Naive thymus-derived CD8-positive, alpha-beta T cell (primary cell): ENCODE results near the gene CAPSL. TPM values are rescaled to one million over a fixed set of nuclear protein-coding genes. Genes with fewer than 3 reads are reported as not detected.
A peak's percentile ranks its signal among the peaks of the same experiment; 100 is the strongest.

Experiments
- ATAC-seq, 2 donors: fragments of 150-1000 bp; cut with Tn5 transposase in 1 of 2; sonication (Bioruptor Pico), chemical (Tn5 transposase) in 1 of 2; 1 replicate in 1 of 2; 2 replicates in 1 of 2; pipeline ENCODE4 v1.10.0; 2021; ENCODE audit warnings: mild to moderate bottlenecking in 2 of 2, moderate library complexity in 2 of 2
- POLR2A ChIA-PET: fragments of 350-600 bp; sonication (Branson Sonifier 250); formaldehyde crosslinking; loops from one replicate; lab custom pipeline; 2021; ENCODE audit warnings: antibody characterized with exemption; lab: Charles Lee
- DNase-seq, 10 donors: peaks; one replicate each; pipeline versions ENCODE4 v3.0.0 to v3.0.0-alpha.2; 2020 to 2022
- H3K27ac Mint-ChIP-seq, 10 donors: one replicate each; pipeline ENCODE4 v1.8.0; 2020 to 2022; ENCODE audit warnings: mild to moderate bottlenecking in 10 of 10, mixed read lengths in 10 of 10, moderate library complexity in 4 of 10, inconsistent platforms in 1 of 10
- H3K27me3 Mint-ChIP-seq, 5 donors: one replicate each; pipeline ENCODE4 v1.8.0; 2021 to 2022; ENCODE audit warnings: mixed read lengths in 5 of 5
- H3K36me3 Mint-ChIP-seq, 3 donors: one replicate each; pipeline ENCODE4 v1.8.0; 2020 to 2022; ENCODE audit warnings: mixed read lengths in 3 of 3, mild to moderate bottlenecking in 2 of 3, inconsistent platforms in 1 of 3
- H3K4me1 Mint-ChIP-seq, 4 donors: one replicate each; pipeline ENCODE4 v1.8.0; 2021 to 2022; ENCODE audit warnings: mixed read lengths in 4 of 4
- H3K4me3 Mint-ChIP-seq, 10 donors: one replicate each; pipeline ENCODE4 v1.8.0; 2020 to 2022; ENCODE audit warnings: mild to moderate bottlenecking in 10 of 10, mixed read lengths in 10 of 10, moderate library complexity in 6 of 10, inconsistent platforms in 1 of 10
- H3K9me3 Mint-ChIP-seq, 9 donors: one replicate each; pipeline ENCODE4 v1.8.0; 2020 to 2022; ENCODE audit warnings: mixed read lengths in 9 of 9, mild to moderate bottlenecking in 3 of 9, inconsistent platforms in 1 of 9, moderate library complexity in 1 of 9
- polyA plus RNA-seq, 3 donors: library from polyadenylated mRNA; unstranded; fragments of 300-500 nt; fragmentation: Illumina TruSeq; gene quantifications; one replicate each; pipeline ENCODE4 v1.2.3, GENCODE V29; 2021
- total RNA-seq, 8 experiments: library from RNA in 2 of 8; stranded (reverse) in 2 of 8; gene quantifications; one replicate each; pipeline ENCODE4 v1.2.3 and lab custom pipeline; 2021 to 2026

Gene CAPSL
- total and polyA plus RNA-seq, 5 experiments from 2014 or later = not detected

DNA sequence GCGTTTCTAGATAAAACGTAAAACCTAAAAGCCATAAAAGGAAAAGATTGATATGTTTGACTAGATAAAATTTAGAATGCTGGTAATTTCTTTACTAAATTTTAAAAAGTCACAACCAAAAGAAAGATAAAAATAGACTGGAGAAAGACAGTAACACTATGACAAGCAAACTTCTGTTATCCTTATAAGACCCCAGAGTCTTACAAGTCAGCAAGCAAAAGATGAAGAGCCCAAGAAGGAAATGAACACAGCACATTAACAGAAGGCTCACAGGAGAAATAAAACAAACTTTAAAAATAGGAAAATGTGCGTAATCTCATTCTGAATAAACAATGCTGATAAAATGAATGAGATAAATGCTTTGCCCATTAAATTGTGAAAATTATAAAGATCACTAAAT, 52.0 kb downstream of the CAPSL start:
- DNase-seq (no peak), ATAC-seq (no peak)
- Mint-ChIP-seq H3K27ac (peak overlapping the region in 1 of 10 donors; percentile 53), H3K4me1 (peaks cover 21 to 36% (median 33%) of the 10 kb centered on the region in 4 donors), H3K9me3 (peaks cover 0 to 12% (median 0%) of the 10 kb centered on the region in 9 donors), H3K27me3 (no peaks in the 10 kb centered on the region), H3K36me3 (peaks cover 0 to 5% (median 0%) of the 10 kb centered on the region in 3 donors), H3K4me3 (no peak overlapping the region)
- POLR2A ChIA-PET = no interaction called here

DNA sequence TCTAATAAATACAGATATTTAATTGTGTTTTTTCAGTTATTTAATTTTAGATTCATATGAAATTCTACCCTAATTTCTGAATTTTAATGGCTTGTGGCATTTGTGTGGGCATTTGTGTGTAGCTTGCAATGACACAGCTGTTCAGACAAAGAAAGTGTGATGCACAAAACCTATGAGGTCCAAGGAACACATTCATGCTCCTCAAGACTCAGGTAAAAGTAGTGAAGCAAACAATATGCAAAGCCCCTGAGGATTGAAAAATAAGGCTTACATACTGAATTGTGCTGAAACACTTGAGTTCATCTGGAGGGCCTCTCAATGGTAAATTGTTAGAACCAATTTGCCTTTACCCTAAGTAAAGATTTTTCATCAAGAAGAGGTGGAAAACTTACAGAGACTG, 53.6 kb downstream of the CAPSL start:
- DNase-seq = no peak
- Mint-ChIP-seq H3K27ac (peak overlapping the region in 1 of 10 donors; percentile 78), H3K27me3 (no peaks in the 10 kb centered on the region), H3K4me3 (no peak overlapping the region), H3K9me3 (peaks cover 0 to 12% (median 0%) of the 10 kb centered on the region in 9 donors), H3K4me1 (peaks cover 27 to 50% (median 48%) of the 10 kb centered on the region in 4 donors), H3K36me3 (peaks cover 0 to 15% (median 8%) of the 10 kb centered on the region in 3 donors)
- POLR2A ChIA-PET = interaction anchor here (1.0 to 7.3 kb wide), 9 partner anchors 10 to 233 kb away, joined by 3 to 37 read pairs (median 4); partner anchors contain the start of gene IL7R
- no peak for ATAC-seq

DNA sequence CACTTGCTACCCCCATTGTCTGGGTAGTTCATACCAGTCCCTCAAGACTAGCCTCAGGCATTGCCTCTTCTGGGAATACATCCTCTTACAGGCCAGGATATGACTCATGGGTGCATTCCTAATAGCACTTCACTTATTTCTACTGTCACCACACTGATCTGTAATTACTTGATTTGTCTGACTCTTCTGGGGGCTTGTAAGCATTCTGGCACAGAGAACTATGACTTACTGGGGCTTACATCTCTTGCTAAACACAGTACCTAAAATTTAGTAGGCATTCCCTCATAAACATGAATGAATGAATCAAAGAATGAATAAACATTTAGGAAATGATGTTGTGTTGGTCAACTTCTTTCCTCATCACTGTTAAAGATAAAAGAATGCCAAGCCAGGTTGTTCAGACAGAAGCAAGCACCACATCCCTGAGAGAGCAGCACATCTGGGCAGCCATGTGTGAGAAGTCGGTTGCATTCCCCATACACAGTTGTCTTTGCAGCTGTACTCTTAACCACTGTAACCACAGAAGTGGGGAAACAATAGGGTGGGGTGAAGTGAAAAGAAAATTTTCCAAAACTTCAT, 54.1 kb downstream of the CAPSL start:
- ATAC-seq = peak; percentile 43 to 54
- peak overlapping the region; percentile 9 to 85 (median 58) for H3K27ac Mint-ChIP-seq
- peak overlapping the region in 7 of 10 donors; percentile 5 to 51 (median 21) for H3K4me3 Mint-ChIP-seq
- H3K9me3 Mint-ChIP-seq = peaks cover 0 to 12% (median 0%) of the 10 kb centered on the region in 9 donors
- POLR2A ChIA-PET = interaction anchor here (1.0 to 7.3 kb wide), 6 partner anchors 9 to 233 kb away, joined by 3 to 37 read pairs (median 4); no protein-coding TSS in a partner anchor
- peaks cover 30 to 55% (median 53%) of the 10 kb centered on the region in 4 donors for H3K4me1 Mint-ChIP-seq
- H3K27me3 Mint-ChIP-seq = no peaks in the 10 kb centered on the region
- peaks cover 0 to 20% (median 13%) of the 10 kb centered on the region in 3 donors for H3K36me3 Mint-ChIP-seq
- no peak for DNase-seq

DNA sequence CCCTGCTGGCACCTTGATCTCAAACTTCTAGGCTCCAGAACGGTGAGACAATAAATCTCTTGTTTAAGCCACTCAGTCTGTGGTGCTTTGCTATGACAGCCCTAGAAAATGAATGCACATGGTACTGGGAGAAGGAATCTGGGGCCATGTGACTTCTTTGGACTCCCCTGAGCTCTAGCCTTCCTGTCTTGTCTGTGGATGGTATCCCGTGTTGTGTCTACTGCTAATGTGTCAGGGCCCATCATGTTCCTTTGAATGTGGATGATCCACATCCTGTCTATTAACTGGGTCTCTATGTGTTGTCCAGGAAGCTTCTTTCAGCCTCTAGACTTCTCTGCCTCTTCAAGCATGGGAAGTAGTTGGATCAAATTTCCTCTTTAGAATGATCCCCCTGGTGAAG, 56.7 kb downstream of the CAPSL start:
- no peak for DNase-seq
- peaks cover 10 to 42% (median 38%) of the 10 kb centered on the region in 3 donors for H3K36me3 Mint-ChIP-seq
- H3K4me3 Mint-ChIP-seq = no peak overlapping the region

DNA sequence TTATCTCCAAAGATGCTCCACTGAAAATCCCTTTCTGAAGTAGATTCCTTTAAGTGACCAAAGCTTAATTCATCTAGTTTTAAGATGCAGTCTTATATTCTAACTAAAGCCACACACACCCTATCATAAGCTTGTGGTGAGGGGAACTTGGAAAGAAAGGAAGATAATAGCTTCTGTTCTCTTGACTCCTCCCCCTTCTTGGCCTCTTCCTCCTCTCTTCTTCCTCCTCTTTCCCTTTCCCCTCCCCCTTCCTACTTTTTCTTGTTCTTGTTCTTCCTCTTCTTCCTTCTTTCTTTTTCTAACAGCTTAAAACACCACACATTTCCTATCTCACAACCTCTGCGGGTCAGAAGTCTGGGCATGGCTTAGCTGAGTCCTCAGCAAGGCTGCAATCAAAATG, 58.3 kb downstream of the CAPSL start:
- H3K4me1 Mint-ChIP-seq = peaks cover 51 to 95% (median 91%) of the 10 kb centered on the region in 4 donors
- H3K27me3 Mint-ChIP-seq = no peaks in the 10 kb centered on the region
- peaks cover 20 to 58% (median 54%) of the 10 kb centered on the region in 3 donors for H3K36me3 Mint-ChIP-seq
- ATAC-seq (no peak), DNase-seq (no peak)
- POLR2A ChIA-PET = interaction anchor here (0.6 to 7.3 kb wide), 15 partner anchors 9 to 271 kb away, joined by 3 to 66 read pairs (median 5); partner anchors contain the start of gene IL7R
- H3K27ac Mint-ChIP-seq = peak overlapping the region in 8 of 10 donors; percentile 61 to 95 (median 76)
- H3K9me3 Mint-ChIP-seq = peaks cover 0 to 29% (median 2%) of the 10 kb centered on the region in 9 donors
- H3K4me3 Mint-ChIP-seq = peak overlapping the region in 5 of 10 donors; percentile 1 to 66 (median 48)

More for the DNA sequence above, 56.7 kb downstream of the CAPSL start:
- ATAC-seq = peak; percentile 8 to 22
- peak overlapping the region in 9 of 10 donors; percentile 1 to 88 (median 62) for H3K27ac Mint-ChIP-seq
- H3K9me3 Mint-ChIP-seq = peaks cover 0 to 22% (median 0%) of the 10 kb centered on the region in 9 donors
- POLR2A ChIA-PET = interaction anchor here (0.9 to 7.3 kb wide), 16 partner anchors 8 to 120 kb away, joined by 3 to 66 read pairs (median 6); partner anchors contain the start of gene IL7R
- H3K4me1 Mint-ChIP-seq = peaks cover 43 to 80% (median 77%) of the 10 kb centered on the region in 4 donors
- H3K27me3 Mint-ChIP-seq = no peaks in the 10 kb centered on the region

DNA sequence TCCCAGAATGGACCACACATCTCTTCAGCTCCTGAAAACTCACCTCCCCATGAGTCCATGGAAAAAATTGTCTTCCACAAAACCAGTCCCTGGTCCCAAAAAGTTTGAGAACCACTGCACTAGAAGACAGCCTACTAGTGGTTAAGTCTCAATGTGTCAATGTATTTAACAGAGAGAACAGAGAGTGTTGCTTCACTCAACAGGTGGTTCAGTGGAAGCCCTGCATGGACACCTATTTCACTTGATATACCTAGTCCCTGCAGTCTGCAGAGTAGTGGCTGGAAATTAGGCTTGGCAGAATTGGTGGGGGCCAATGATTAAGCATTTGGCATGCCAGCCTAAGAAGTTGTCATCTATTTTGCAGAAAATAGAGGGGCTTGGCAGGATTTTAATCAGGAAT, 58.8 kb downstream of the CAPSL start:
- ATAC-seq (no peak), DNase-seq (no peak)
- Mint-ChIP-seq H3K4me1 (peaks cover 52 to 97% (median 93%) of the 10 kb centered on the region in 4 donors), H3K9me3 (peaks cover 0 to 29% (median 2%) of the 10 kb centered on the region in 9 donors), H3K4me3 (peak overlapping the region in 4 of 10 donors; percentile 13 to 21 (median 16)), H3K36me3 (peaks cover 23 to 63% (median 59%) of the 10 kb centered on the region in 3 donors), H3K27ac (peak overlapping the region; percentile 16 to 95 (median 69)), H3K27me3 (no peaks in the 10 kb centered on the region)
- POLR2A ChIA-PET = interaction anchor here (0.8 to 7.3 kb wide), 13 partner anchors 9 to 229 kb away, joined by 3 to 66 read pairs (median 6); partner anchors contain the start of gene IL7R

DNA sequence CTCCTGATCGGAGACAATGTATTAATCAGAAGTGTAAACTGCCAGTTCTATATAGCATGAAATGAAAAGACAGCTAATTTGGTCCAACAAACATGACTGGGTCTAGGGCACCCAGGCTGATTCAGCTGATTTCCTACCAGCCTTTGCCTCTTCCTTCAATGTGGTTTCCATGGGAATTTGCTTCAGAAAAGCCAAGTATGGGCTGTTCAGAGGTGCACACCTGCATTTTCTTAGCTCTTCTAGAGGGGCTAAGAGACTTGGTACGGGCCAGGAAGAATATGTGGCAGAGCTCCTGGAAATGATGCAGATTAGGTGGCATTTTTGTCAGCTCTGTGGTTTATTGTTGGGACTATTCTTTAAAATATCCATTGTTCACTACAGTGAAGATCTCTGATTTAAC, 59.3 kb downstream of the CAPSL start:
- Mint-ChIP-seq H3K4me1 (peaks cover 52 to 97% (median 94%) of the 10 kb centered on the region in 4 donors), H3K9me3 (peaks cover 0 to 29% (median 2%) of the 10 kb centered on the region in 9 donors), H3K27me3 (no peaks in the 10 kb centered on the region), H3K4me3 (peak overlapping the region in 6 of 10 donors; percentile 8 to 59 (median 18)), H3K27ac (peak overlapping the region in 9 of 10 donors; percentile 62 to 95 (median 70)), H3K36me3 (peaks cover 29 to 69% (median 64%) of the 10 kb centered on the region in 3 donors)
- POLR2A ChIA-PET = interaction anchor here (0.7 to 7.3 kb wide), 10 partner anchors 9 to 130 kb away, joined by 3 to 66 read pairs (median 15); partner anchors contain the start of gene IL7R
- DNase-seq (no peak), ATAC-seq (no peak)

DNA sequence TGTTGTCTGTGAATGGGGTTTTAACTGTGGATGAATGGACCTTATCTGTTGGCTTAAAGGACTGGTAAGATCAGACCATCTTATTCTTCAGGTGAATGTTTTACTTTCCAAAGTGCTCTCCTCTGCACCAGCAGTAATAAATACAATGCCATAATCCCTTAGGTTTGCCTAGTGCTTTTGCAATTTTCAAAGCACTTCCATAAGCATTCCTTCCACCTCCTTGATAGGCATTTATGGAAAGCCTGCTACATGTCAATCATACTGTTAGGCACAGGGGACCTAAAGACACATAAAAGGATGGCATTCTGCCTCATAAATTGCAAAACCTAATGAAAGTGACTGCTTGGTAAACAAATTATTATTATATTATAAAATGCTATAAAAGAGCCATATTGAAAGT, 60.3 kb downstream of the CAPSL start:
- POLR2A ChIA-PET = interaction anchor here (1.0 to 7.3 kb wide), 8 partner anchors 8 to 99 kb away, joined by 3 to 66 read pairs (median 10); partner anchors contain the start of gene IL7R
- peak overlapping the region in 9 of 10 donors; percentile 0 to 78 (median 46) for H3K4me3 Mint-ChIP-seq
- H3K27me3 Mint-ChIP-seq = no peaks in the 10 kb centered on the region
- H3K9me3 Mint-ChIP-seq = peaks cover 0 to 29% (median 2%) of the 10 kb centered on the region in 9 donors
- H3K4me1 Mint-ChIP-seq = peaks cover 47 to 97% (median 94%) of the 10 kb centered on the region in 4 donors
- H3K27ac Mint-ChIP-seq = peak overlapping the region; percentile 82 to 97 (median 86)
- DNase-seq (no peak), ATAC-seq (no peak)
- H3K36me3 Mint-ChIP-seq = peaks cover 35 to 76% (median 75%) of the 10 kb centered on the region in 3 donors

DNA sequence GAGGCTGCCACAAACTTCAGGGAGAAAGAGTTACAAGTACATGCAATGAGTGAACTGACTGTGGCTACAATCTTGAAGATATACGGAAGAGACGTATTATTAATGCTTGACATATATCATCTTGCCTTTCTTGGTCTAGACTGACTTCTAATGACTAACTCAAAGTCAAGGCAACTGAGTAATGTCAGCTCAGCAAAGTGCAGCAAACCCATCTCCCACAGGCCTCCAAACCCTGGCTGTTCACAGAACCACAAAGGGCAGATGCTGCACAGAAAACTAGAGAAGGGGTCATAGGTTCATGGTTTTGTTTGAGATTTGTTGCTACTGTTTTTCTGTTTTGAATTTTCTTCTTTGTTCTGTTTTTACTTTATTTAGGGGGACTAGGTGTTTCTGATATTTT, 60.8 kb downstream of the CAPSL start:
- H3K36me3 Mint-ChIP-seq = peaks cover 37 to 78% (median 77%) of the 10 kb centered on the region in 3 donors
- H3K27me3 Mint-ChIP-seq = no peaks in the 10 kb centered on the region
- peak overlapping the region in 9 of 10 donors; percentile 0 to 78 (median 46) for H3K4me3 Mint-ChIP-seq
- DNase-seq = no peak
- POLR2A ChIA-PET = interaction anchor here (1.0 kb wide), 3 partner anchors 18 to 24 kb away, joined by 3 read pairs; no protein-coding TSS in a partner anchor
- peaks cover 0 to 26% (median 2%) of the 10 kb centered on the region in 9 donors for H3K9me3 Mint-ChIP-seq
- H3K27ac Mint-ChIP-seq = peak overlapping the region; percentile 82 to 97 (median 86)
- peaks cover 48 to 98% (median 92%) of the 10 kb centered on the region in 4 donors for H3K4me1 Mint-ChIP-seq
- ATAC-seq = no peak

DNA sequence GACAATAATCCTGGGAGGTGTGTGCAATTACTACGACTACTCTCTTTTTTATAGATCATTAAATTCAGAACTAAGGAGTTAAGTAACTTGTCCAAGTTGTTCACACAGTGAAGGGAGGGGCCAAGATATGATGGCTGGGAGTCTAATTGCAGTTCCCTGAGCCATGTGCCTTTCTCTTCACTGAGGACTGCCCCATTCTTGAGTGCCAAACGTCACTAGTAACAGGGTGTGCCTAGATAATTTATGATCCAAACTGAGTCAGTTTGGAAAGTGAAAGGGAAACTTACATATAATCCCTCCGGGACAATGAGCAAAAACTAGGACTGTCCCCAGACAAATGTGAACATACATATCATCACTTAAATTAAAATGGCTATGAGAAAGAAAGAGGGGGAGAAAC, 61.5 kb downstream of the CAPSL start:
- DNase-seq = no peak
- H3K27ac Mint-ChIP-seq = peak overlapping the region; percentile 82 to 97 (median 86)
- H3K9me3 Mint-ChIP-seq = peaks cover 0 to 19% (median 2%) of the 10 kb centered on the region in 9 donors
- H3K36me3 Mint-ChIP-seq = peaks cover 38 to 86% (median 82%) of the 10 kb centered on the region in 3 donors
- peak overlapping the region in 8 of 10 donors; percentile 15 to 78 (median 42) for H3K4me3 Mint-ChIP-seq
- no peaks in the 10 kb centered on the region for H3K27me3 Mint-ChIP-seq
- POLR2A ChIA-PET = interaction anchor here (1.0 to 10.9 kb wide), 4 partner anchors 17 to 98 kb away, joined by 3 to 250 read pairs (median 38); partner anchors contain the start of gene IL7R
- ATAC-seq = no peak
- peaks cover 44 to 92% (median 88%) of the 10 kb centered on the region in 4 donors for H3K4me1 Mint-ChIP-seq

DNA sequence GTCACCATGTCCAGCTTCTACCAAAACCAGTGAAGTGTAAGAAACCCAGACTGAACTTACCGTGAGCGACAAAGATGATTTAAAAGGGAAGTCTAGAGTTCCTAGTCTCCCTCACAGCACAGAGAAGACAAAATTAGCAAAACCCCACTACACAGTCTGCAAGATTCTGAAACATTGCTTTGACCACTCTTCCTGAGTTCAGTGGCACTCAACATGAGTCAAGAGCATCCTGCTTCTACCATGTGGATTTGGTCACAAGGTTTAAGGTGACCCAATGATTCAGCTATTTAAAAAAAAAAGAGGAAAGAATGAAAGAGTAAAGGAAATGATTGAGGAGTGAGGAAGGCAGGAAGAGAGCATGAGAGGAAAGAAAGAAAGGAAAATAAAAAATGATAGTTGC, 62.0 kb downstream of the CAPSL start:
- POLR2A ChIA-PET = interaction anchor here (0.6 to 10.9 kb wide), 7 partner anchors 9 to 98 kb away, joined by 3 to 250 read pairs (median 6); partner anchors contain the start of gene IL7R
- no peaks in the 10 kb centered on the region for H3K27me3 Mint-ChIP-seq
- peaks cover 42 to 90% (median 86%) of the 10 kb centered on the region in 3 donors for H3K36me3 Mint-ChIP-seq
- ATAC-seq = no peak
- peaks cover 0 to 17% (median 2%) of the 10 kb centered on the region in 9 donors for H3K9me3 Mint-ChIP-seq
- DNase-seq = no peak
- H3K4me1 Mint-ChIP-seq = peaks cover 47 to 92% (median 89%) of the 10 kb centered on the region in 4 donors
- peak overlapping the region; percentile 82 to 97 (median 86) for H3K27ac Mint-ChIP-seq
- peak overlapping the region in 7 of 10 donors; percentile 39 to 78 (median 50) for H3K4me3 Mint-ChIP-seq

DNA sequence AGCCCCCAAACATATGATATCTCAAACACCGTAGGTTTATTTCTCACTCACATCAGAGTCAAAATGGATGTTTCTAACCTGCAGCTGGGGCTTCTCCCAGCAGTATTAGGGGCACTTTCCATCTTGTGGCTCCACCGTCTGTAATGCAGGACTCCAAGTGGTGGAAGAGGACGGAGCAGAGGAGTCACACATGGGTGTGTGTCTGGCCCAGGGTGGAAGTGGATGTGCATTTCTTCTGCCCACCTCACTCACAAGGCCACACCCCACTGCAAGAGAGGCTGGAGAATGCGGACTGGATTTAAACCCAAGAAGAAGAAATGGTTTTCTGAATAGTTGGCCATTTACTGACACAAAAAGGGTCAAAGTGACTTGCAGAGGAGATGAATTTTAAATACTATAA, 67.8 kb downstream of the CAPSL start:
- H3K4me3 Mint-ChIP-seq = peak overlapping the region in 7 of 10 donors; percentile 34 to 70 (median 39)
- no peak for DNase-seq
- H3K27ac Mint-ChIP-seq = peak overlapping the region; percentile 77 to 92 (median 84)
- ATAC-seq = no peak
- peaks cover 62 to 96% (median 88%) of the 10 kb centered on the region in 3 donors for H3K36me3 Mint-ChIP-seq
- H3K4me1 Mint-ChIP-seq = peaks cover 40 to 90% (median 82%) of the 10 kb centered on the region in 4 donors
- H3K27me3 Mint-ChIP-seq = no peaks in the 10 kb centered on the region
- POLR2A ChIA-PET = interaction anchor here (0.9 to 10.9 kb wide), 13 partner anchors 10 to 110 kb away, joined by 3 to 250 read pairs (median 6); partner anchors contain the start of gene IL7R
- H3K9me3 Mint-ChIP-seq = peaks cover 0 to 7% (median 0%) of the 10 kb centered on the region in 9 donors
